GM12878 (cell line): ENCODE results near the gene SLC31A1. TPM values are rescaled to one million over a fixed set of nuclear protein-coding genes. Genes with fewer than 3 reads are reported as not detected.

Experiments used
- CHD4 ChIP-seq: fragments of 200-600 bp; sonication (generic); IDR thresholded peaks from 2 replicates; pipeline ENCODE4 v1.6.1; 2016; ENCODE audit warnings: mild to moderate bottlenecking
- E2F4 ChIP-seq: IDR thresholded peaks from 2 replicates; pipeline ENCODE4 v1.6.1; 2012; ENCODE audit warnings: low read depth, low read length, improper control_type of control experiment
- IKZF2 ChIP-seq, 2 experiments: fragments of 450-650 bp; IDR thresholded peaks; 2 replicates each; pipeline ENCODE4 v1.6.1; 2017; ENCODE audit warnings: mild to moderate bottlenecking in 2 of 2, moderate library complexity in 2 of 2
- IRF4 ChIP-seq: IDR thresholded peaks from 2 replicates; pipeline ENCODE4 v1.6.1; 2011; ENCODE audit warnings: low read depth, low read length
- LARP7 ChIP-seq: fragments of 450-650 bp; IDR thresholded peaks from 2 replicates; pipeline ENCODE4 v1.6.1; 2017; ENCODE audit warnings: mild to moderate bottlenecking
- RELB ChIP-seq: fragments of 450-650 bp; IDR thresholded peaks from 2 replicates; pipeline ENCODE4 v1.6.1; 2017; ENCODE audit warnings: low read depth, mild to moderate bottlenecking, moderate library complexity
- TBL1XR1 ChIP-seq: IDR thresholded peaks from 2 replicates; pipeline ENCODE4 v1.6.1; 2012; ENCODE audit warnings: low read depth, low read length, improper control_type of control experiment
- ZNF592 ChIP-seq: fragments of 450-650 bp; IDR thresholded peaks from 2 replicates; pipeline ENCODE4 v1.6.1; 2017; ENCODE audit warnings: mild to moderate bottlenecking, moderate library complexity
- ZSCAN29 ChIP-seq: fragments of 450-650 bp; IDR thresholded peaks from 2 replicates; pipeline ENCODE4 v1.6.1; 2017; ENCODE audit warnings: mild to moderate bottlenecking, moderate library complexity
- polyA plus RNA-seq, 11 experiments: library from polyadenylated mRNA; depleted of rRNA in 4 of 11; unstranded in 6 of 11; stranded (reverse) in 5 of 11; fragments of >200 nt; fragmentation: Nextera tagmentation in 4 of 11; fragmentation: Illumina TruSeq in 1 of 11; extraction: Ambion mirVana in 4 of 11; extraction: Trizol in 1 of 11; gene quantifications; 1 replicate in 1 of 11; 2 replicates in 10 of 11; pipeline versions ENCODE4 v1.2.1 to v1.2.3, GENCODE V29; 2011 to 2016; ENCODE audit warnings: inconsistent platforms in 2 of 11, missing spikeins in 2 of 11, low read depth in 1 of 11
- total RNA-seq, 4 experiments: library from RNA; depleted of rRNA in 3 of 4; stranded (reverse); fragments of >200 nt in 3 of 4; fragmentation: Illumina TruSeq in 1 of 4; extraction: Trizol in 1 of 4; gene quantifications; 2 replicates each; pipeline versions ENCODE4 v1.2.1 to v1.2.3, GENCODE V29; 2013 to 2021

SLC31A1 gene
- total and polyA plus RNA-seq, 10 of the 15 experiments (the other 5 are each of a cell fraction or from before 2014, with no cell fraction given) = 7.3 to 16.2 (median 10.5) TPM

GRCh38 chr9:113306566-113306965 is 85.2 kb downstream of the SLC31A1 start (continued):
- no peak for TF ChIP-seq IKZF2 (IDR thresholded peaks at IDR 0.05)
- no peak for TF ChIP-seq TBL1XR1
- no peak for TF ChIP-seq RELB
- no peak for TF ChIP-seq E2F4
- TF ChIP-seq ZSCAN29 = no peak
- no peak for TF ChIP-seq LARP7
- TF ChIP-seq IRF4 = no peak
- TF ChIP-seq CHD4 = no peak
- TF ChIP-seq ZNF592 = no peak
